Epithelial cell of esophagus (primary cell): ENCODE measurements around the gene ZNF584.
"Not testable (repeated sequence)": the region's sequence is repeated elsewhere in the genome, so short reads cannot be mapped to it uniquely, and the experiment has no call there.

Experiments
- DNase-seq: peaks from one replicate; pipeline ENCODE4 v3.0.0; 2010; ENCODE audit warnings: low read depth
- H3K4me3 ChIP-seq: 2 replicates; pipeline ENCODE4 v1.5.1; 2011; ENCODE audit warnings: mild to moderate bottlenecking, low read length, control low read depth
- TF ChIP-seq, protein P1 (sequence below): IDR thresholded peaks from 2 replicates; pipeline ENCODE4 v1.5.1; 2011; ENCODE audit warnings: low read depth, mild to moderate bottlenecking, low read length, control low read depth, inconsistent platforms; ENCODE audit not compliant: insufficient read depth; ENCODE audit errors: missing control alignments

The ZNF584 gene

DNA sequence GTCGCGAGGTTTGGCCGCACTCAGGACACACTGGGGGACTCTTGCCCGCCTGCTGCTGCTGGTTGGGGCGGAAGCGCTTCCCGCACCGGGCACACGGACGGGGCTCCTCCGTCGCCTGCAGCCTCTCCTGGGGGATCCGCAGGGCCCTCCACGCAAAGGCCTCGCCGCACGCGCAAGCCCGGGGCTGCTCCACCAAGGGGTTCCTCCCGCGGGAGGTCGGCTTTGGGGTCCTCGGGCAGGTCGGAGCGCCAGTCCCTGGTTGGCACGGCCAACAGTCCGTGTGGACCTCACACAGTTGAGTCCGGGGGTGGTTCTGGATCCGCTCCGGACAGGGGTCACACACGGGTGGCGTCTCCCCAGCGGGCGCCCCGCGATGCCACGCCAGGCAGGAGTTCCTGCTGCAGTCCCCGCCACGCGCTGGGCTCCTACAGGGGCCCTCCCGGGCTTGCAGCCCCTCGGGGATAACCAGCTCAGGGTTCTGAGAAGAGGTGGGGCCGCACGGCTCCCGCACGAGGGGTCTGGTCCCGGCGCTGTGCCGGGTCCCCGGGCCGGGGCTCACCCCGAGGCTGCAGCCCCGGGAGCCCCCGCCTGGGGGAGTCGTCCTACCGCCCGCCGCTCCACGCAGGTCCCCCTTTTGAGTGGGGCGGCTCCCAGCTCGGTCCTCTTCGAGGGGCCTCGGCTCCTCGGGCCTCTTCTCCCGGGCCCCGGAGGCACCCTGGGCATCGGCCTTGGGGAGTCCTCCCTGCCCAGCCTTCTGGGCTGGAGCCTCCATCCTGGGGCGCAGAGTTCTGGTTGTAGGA is 39.7 kb upstream of the ZNF584 start:
- H3K4me3 ChIP-seq: no peak overlapping the region
- DNase-seq: no peak
- TF ChIP-seq, protein P1, sequence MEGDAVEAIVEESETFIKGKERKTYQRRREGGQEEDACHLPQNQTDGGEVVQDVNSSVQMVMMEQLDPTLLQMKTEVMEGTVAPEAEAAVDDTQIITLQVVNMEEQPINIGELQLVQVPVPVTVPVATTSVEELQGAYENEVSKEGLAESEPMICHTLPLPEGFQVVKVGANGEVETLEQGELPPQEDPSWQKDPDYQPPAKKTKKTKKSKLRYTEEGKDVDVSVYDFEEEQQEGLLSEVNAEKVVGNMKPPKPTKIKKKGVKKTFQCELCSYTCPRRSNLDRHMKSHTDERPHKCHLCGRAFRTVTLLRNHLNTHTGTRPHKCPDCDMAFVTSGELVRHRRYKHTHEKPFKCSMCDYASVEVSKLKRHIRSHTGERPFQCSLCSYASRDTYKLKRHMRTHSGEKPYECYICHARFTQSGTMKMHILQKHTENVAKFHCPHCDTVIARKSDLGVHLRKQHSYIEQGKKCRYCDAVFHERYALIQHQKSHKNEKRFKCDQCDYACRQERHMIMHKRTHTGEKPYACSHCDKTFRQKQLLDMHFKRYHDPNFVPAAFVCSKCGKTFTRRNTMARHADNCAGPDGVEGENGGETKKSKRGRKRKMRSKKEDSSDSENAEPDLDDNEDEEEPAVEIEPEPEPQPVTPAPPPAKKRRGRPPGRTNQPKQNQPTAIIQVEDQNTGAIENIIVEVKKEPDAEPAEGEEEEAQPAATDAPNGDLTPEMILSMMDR: no peak

DNA sequence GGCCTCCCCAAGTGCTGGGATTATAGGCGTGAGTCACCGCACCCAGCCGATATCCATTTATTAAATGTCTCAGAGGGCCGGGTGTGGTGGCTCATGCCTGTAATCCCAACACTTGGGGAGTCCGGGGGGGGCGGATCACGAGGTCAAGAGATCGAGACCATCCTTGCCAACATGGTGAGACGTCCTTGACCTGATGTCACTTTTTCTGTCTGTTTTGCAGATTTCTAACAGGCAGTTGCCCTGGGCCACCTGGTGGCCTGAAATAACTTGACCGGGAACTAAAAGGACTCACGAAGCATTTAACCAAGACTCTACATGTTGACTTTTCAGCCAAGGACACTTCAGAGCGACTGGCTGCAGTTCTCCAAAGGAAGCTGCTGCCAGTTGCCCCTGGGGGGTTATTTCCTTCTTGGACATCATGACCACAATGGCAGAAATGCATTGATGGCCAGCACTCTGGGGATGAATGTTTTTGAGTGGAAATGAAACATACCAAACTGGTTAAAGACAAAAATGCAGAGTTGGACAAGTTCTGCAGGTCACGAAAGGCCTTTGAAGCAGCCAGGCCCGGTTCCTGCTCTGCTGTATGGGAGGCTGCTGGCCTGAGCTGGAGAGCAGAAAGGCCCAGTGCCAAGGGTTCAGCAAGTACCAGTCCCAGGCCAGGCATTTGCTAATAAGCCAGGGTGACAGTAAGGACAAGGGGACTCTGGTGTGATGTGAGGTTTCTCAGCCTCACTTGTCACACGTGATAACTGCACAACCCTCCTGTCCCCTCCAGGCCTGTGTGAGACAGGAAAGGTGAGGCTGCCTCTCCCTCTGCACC is 35.9 kb upstream of the ZNF584 start:
- TF ChIP-seq, protein P1: no peak
- no peak for DNase-seq
- H3K4me3 ChIP-seq: no peak overlapping the region

DNA sequence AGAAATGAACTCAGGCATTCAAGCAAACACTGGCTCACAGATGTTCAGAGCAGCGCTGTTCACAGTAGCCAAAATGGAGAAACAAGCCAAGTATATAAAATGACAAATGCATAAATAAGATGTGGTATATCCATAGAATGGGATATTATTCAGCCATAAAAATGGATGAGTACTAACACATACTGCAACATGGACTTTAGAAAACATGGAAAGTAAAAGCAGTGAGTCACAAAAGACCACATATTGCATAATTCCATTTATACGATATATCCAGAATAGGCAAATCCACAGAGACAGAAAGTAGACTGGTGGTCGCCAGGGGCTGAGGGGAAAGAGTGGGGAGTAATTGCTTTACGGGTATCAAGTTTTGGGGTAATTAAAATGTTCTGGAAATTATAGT is 34.2 kb upstream of the ZNF584 start:
- no peak for DNase-seq
- H3K4me3 ChIP-seq: no peak overlapping the region
- TF ChIP-seq, protein P1: no peak

DNA sequence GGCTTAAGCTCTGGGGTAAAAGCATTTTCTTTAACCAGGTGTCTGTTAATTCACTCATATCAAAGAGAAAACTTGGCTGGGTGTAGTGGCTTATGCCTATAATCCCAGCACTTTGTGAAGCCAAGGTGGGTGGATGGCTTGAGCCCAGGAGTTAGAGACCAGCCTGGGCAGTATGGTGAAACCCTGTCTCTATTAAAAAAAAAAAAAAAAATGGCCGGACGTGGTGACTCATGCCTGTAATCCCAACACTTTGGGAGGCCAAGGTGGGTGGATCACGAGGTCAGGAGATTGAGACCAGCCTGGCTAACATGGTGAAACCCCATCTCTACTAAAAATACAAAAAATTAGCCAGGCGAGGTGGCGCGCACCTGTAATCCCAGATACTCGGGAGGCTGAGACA is 31.7 kb upstream of the ZNF584 start:
- not testable (repeated sequence) for H3K4me3 ChIP-seq, DNase-seq

DNA sequence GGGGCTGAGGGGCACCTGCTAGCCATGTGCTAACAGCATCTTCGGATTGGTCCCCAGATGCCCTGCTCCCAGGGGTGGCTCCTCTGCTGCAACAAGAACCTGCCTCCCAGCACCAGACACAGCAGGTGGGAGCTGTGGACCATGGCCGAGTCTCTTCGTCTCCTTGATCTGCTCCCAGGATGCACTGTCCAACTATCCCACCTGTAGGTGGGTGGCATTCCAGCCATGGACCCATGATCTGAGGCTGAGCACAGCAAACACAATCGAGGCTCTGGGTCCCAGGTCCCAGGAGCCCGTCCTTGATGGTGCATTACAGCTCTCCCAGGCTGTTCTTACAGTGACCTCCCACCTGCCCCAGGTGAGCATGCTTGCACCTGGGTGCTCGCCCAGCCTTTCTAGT is 29.2 kb upstream of the ZNF584 start:
- H3K4me3 ChIP-seq: no peak overlapping the region
- DNase-seq: no peak
- TF ChIP-seq, protein P1: no peak

DNA sequence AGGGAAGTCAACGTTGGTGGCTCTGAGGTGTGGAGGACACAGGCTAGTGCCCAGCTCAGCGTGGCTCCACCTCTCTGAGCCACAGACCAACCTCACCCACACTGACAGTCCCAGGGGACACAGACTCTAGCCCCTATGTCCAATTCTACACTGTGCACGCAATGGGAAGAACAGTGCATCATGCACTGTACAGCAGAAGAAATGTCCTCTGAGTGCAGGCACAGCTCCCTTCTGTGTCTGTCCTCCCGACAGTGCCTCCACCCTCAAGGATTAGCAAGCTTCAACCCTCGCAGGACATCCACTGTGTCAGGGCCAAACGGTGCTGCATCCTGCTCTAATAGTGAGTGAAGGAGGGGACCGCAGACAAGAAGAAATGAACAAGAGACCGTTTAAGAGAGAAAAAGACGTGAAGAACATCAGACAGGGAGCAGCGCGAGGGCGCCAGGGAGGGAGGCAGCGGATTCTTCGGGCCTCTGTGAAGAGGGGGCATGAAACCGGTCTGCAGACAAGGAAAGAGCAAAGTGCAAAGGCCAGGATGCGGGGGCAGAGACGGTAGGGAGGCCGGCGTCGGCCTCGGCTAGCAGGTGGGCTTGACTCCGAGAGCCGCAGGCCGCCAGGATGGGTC is 28.3 kb upstream of the ZNF584 start:
- peak; percentile 11 for DNase-seq
- TF ChIP-seq, protein P1: no peak
- peak overlapping the region; percentile 91 for H3K4me3 ChIP-seq
